Skin of body (tissue), 2 donors: ENCODE data around the gene FURIN. TPM values are rescaled to one million over a fixed set of nuclear protein-coding genes. Genes with fewer than 3 reads are reported as not detected.
"Not testable (repeated sequence)": the region's sequence is repeated elsewhere in the genome, so short reads cannot be mapped to it uniquely, and the experiment has no call there.

Experiments
- DNase-seq: peaks from one replicate; lab custom pipeline; 2025; lab: John Stamatoyannopoulos, UW
- total RNA-seq: library from RNA; depleted of rRNA; stranded (reverse); fragments of >200 nt; gene quantifications from one replicate; pipeline ENCODE4 v1.2.3, GENCODE V29; 2014

FURIN gene
- total RNA-seq, 1 donor from 2014 or later, result 26.9 TPM

DNA sequence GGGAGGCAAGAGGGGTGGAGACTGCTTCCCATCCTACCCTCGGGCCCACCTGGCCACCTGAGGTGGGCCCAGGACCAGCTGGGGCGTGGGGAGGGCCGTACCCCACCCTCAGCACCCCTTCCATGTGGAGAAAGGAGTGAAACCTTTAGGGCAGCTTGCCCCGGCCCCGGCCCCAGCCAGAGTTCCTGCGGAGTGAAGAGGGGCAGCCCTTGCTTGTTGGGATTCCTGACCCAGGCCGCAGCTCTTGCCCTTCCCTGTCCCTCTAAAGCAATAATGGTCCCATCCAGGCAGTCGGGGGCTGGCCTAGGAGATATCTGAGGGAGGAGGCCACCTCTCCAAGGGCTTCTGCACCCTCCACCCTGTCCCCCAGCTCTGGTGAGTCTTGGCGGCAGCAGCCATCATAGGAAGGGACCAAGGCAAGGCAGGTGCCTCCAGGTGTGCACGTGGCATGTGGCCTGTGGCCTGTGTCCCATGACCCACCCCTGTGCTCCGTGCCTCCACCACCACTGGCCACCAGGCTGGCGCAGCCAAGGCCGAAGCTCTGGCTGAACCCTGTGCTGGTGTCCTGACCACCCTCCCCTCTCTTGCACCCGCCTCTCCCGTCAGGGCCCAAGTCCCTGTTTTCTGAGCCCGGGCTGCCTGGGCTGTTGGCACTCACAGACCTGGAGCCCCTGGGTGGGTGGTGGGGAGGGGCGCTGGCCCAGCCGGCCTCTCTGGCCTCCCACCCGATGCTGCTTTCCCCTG lies 13.8 kb downstream of the FURIN start:
- no peak for DNase-seq

DNA sequence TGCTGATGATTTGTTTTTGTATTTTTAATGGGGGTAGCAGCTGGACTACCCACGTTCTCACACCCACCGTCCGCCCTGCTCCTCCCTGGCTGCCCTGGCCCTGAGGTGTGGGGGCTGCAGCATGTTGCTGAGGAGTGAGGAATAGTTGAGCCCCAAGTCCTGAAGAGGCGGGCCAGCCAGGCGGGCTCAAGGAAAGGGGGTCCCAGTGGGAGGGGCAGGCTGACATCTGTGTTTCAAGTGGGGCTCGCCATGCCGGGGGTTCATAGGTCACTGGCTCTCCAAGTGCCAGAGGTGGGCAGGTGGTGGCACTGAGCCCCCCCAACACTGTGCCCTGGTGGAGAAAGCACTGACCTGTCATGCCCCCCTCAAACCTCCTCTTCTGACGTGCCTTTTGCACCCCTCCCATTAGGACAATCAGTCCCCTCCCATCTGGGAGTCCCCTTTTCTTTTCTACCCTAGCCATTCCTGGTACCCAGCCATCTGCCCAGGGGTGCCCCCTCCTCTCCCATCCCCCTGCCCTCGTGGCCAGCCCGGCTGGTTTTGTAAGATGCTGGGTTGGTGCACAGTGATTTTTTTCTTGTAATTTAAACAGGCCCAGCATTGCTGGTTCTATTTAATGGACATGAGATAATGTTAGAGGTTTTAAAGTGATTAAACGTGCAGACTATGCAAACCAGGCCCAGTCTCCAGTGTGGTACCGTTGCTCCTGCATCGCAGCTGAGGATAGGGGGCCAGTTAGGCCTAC lies 14.6 kb downstream of the FURIN start:
- no peak for DNase-seq

- no peak for DNase-seq
These were observed 15.2 kb downstream of the FURIN start for GRCh38 chr15:90883526-90883975.

DNA sequence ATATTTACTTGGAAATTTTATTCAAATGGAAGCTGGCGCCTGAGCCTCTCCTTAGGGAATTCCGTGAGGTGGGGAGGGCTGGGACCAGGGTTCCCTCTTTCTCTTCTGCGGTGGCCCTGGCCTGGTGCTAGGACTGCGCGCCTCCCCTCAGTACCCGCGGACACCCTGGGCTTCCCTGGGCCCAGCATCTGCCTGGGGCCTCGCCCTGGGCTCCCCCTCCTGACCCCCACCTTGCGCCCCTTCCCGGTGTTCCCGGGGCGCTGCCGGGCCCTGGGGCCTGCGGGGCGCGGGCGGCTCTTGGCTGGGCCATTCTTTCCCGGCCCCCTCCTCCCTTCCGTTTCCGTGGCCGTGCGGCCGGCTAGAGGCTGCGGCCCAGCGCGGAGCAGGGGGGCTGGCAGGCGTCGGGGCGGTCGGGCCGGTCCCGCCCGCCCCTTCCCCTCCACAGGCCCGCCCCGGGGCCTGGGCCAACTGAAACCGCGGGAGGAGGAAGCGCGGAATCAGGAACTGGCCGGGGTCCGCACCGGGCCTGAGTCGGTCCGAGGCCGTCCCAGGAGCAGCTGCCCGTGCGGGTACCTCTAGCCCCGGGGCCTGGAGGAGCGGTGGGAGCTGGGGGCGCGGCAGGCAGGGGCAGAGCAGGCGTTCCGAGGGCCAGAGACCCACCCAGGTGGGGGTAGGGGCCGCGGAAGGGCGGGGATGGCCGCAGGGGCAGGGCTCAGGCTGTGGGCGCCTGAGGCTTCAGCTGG lies 15.8 kb downstream of the FURIN start, which contains the start of gene FES:
FES (plus strand) TSS at position 529 of the 743 bp plus-strand sequence. CDS start 542 bp downstream, outside the sequence.
- no peak for DNase-seq

GRCh38 chr15:90884719-90885431 lies 16.5 kb downstream of the FURIN start:
- DNase-seq, result no peak

- peak; percentile 70 for DNase-seq
These were observed 17.3 kb downstream of the FURIN start for GRCh38 chr15:90885432-90886290.

DNA sequence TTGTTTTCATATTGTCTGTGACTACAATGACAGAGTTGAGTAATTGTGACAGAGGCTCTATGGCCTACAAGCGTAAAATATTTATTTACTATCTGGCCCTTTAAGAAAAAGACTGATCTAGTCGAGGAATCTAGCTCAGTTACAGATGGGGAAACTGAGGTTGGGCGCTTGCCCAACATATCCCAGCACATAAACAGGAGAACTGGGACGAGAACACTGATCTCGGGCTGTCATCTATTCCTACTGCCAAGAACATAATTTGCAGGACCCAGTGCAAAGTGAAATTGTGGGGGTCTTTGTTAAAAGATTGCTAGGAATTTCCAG lies 17.9 kb downstream of the FURIN start:
- DNase-seq, result no peak

DNA sequence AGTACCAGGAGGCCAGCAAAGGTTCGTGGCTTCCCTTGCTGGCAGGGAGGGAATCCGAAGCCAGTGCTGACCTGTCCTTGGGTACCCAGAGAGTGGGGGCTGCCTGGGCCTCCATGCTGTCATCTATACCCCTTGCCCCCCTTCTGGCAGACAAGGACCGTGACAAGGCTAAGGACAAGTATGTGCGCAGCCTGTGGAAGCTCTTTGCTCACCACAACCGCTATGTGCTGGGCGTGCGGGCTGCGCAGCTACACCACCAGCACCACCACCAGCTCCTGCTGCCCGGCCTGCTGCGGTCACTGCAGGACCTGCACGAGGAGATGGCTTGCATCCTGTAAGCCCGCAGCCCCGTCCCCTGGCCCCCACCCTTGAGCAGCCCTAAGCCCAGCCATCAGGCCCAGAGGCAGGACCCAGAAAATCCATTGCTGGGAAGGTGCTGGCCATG lies 18.7 kb downstream of the FURIN start:
- DNase-seq, result no peak

DNA sequence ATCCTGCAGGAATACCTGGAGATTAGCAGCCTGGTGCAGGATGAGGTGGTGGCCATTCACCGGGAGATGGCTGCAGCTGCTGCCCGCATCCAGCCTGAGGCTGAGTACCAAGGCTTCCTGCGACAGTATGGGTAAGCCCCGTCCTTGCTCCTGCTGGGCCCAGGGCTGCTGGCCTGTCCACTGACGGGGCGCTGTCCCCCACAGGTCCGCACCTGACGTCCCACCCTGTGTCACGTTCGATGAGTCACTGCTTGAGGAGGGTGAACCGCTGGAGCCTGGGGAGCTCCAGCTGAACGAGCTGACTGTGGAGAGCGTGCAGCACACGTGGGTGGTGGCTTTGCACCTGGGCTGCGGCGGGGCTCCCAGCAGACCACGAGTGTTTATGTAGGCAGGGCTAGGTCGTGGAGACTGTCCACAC lies 20.9 kb downstream of the FURIN start:
- DNase-seq, result no peak

DNA sequence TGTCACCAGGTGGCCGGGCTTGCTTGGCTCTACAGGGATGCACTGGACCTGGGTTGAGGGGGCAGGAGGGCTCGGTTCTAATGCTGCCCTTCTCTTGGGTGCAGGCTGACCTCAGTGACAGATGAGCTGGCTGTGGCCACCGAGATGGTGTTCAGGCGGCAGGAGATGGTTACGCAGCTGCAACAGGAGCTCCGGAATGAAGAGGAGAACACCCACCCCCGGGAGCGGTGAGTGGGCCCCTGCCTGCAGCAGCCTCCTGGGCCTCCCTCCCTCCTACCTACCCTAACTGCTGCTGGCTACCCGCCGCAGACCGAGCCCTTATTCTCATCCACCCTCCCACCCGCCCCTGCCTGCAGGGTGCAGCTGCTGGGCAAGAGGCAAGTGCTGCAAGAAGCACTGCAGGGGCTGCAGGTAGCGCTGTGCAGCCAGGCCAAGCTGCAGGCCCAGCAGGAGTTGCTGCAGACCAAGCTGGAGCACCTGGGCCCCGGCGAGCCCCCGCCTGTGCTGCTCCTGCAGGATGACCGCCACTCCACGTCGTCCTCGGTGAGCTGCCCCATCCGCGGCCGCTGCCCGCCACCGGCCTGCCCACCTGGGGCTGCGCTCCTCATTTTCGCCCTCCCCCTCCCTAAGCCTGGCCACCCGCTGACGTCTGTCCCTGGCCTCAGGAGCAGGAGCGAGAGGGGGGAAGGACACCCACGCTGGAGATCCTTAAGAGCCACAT lies 21.5 kb downstream of the FURIN start:
- DNase-seq, result no peak

GRCh38 chr15:90890839-90891238 lies 22.5 kb downstream of the FURIN start:
- no peak for DNase-seq

DNA sequence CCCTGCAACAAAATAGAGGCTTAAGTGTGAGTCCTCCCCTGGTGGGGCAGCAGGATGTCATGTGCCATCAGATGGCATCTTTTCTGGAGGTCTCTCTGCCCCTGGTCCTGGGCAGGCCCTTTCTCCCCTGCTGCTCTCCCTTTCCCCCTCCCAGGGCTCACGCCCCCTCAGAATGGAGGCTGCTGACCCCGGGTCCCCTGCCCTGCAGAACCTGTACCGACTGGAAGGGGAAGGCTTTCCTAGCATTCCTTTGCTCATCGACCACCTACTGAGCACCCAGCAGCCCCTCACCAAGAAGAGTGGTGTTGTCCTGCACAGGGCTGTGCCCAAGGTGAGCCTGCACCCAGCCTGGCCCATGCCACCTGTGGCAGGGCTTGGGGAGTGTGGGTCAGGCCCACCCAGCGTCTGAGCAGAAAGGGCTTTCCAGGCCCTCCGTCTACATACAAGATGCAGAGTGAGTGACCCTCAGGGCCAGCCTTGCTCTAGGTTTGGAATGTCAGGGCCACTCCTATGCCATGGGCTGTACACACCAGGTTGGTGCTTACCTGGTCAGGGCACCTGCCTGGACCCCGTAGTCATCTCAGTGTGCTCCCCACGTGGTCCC lies 23.1 kb downstream of the FURIN start:
- no peak for DNase-seq

DNA sequence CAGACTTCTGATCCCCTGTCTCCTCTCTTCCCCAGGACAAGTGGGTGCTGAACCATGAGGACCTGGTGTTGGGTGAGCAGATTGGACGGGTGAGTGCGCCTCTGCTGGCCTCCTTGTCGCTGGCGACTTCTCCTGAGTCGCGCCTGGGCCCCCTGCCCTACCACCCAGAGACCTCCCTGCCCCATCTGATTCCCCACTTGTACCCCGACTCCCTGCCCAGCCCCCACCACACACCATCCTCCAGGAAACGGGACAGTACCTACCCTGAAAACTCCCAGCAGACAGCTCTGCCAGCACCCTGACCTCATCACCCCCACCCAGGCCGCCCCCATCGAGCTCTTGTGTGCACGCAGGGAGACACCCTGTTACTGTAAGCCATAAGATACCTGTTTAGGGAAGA lies 23.6 kb downstream of the FURIN start:
- no peak for DNase-seq

DNA sequence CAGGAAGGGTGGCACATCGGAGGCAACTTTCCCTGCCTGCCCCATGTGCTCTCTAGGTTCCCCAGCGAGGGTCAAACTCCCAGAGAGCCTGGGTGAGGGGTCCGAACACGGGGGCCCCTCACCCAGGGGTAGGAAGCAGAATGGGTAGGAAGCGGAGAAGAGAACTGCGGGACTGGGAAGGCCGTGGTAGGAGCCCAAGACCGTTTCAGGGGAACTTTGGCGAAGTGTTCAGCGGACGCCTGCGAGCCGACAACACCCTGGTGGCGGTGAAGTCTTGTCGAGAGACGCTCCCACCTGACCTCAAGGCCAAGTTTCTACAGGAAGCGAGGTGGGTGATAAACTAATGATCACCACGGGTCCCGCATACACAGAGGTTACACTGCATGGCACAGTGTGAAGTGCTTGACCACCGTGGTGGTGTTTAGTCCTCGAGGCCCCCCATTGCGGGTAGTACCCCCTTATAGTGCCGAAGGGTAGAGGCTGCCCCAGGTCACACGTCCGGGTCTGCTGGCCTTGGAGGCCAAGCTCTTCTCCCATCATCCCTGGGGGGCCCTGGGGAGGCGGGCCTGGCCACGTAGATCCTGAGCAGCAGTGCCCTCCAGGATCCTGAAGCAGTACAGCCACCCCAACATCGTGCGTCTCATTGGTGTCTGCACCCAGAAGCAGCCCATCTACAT lies 24.2 kb downstream of the FURIN start:
- DNase-seq, result no peak

DNA sequence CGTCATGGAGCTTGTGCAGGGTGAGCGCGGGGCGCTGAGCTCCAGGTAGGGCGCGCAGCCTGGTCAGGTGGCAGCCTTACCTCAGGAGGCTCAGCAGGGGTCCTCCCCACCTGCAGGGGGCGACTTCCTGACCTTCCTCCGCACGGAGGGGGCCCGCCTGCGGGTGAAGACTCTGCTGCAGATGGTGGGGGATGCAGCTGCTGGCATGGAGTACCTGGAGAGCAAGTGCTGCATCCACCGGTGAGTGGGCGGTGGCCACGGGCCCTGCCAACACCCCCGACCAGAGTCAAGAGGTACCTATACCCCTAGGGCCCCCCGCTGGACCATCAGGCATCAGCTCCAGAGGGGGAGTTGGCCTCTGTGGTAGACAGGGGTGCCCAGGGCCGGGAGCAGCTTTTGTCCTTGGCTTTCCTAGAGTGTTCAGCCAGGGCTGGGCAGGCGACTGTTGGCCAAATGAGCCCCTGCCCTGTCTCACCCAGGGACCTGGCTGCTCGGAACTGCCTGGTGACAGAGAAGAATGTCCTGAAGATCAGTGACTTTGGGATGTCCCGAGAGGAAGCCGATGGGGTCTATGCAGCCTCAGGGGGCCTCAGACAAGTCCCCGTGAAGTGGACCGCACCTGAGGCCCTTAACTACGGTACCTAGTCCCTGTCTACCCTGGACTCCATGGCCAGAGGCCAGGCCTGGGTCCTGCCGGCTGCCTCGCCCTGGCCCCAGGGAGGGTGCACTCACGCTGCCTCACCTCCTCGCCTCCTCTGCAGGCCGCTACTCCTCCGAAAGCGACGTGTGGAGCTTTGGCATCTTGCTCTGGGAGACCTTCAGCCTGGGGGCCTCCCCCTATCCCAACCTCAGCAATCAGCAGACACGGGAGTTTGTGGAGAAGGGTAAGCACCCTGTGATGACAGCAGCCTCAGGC lies 25.0 kb downstream of the FURIN start:
- DNase-seq, result no peak

GRCh38 chr15:90895571-90896117 lies 27.3 kb downstream of the FURIN start:
- peak; percentile 58 for DNase-seq

DNA sequence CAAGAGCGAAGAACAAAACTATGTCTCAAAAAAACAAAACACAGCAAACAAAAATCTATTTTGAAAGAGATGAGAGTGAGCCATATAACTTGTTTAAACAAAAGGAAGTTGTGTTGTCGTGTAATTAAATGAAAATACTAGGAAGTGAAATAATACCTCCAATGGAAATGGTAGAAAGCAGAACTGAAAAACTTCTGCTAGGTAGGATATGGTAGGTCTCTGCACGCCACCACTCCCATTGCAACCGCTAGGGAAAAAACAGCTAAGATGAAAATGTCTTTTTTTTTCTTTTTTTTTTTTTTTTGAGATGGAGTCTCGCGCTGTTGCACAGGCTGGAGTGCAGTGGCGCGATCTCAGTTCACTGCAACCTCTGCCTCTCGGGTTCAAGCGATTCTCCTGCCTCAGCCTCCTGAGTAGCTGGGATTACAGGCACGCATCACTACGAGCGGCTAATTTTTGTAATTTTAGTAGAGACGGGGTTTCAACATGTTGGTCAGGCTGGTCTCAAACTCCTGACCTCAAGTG lies 28.8 kb downstream of the FURIN start:
- DNase-seq, result not testable (repeated sequence)
